GM23338 (cell line): ENCODE measurements around the gene HLA-DPB1. TPM values are rescaled to one million over a fixed set of nuclear protein-coding genes. Genes with fewer than 3 reads are reported as not detected.
"Not testable (repeated sequence)": the region's sequence is repeated elsewhere in the genome, so short reads cannot be mapped to it uniquely, and the experiment has no call there.

ENCODE experiments used
- ATAC-seq: fragments of 200-7000 bp; cut with Tn5 transposase; 3 replicates; pipeline ENCODE4 v1.9.1; 2020
- DNase-seq: peaks from one replicate; pipeline ENCODE4 v3.0.0-alpha.2; 2015; ENCODE audit warnings: low spot score
- H2AFZ ChIP-seq: fragments of 200-600 bp; sonication (generic); 2 replicates; pipeline ENCODE4 v1.8.0; 2016; ENCODE audit warnings: antibody characterized with exemption, mild to moderate bottlenecking, moderate library complexity
- H3F3A ChIP-seq: fragments of 200-600 bp; sonication (generic); replicated peaks from 2 replicates; pipeline ENCODE4 v1.8.0; 2017; ENCODE audit warnings: antibody characterized with exemption, mixed run types, low read depth
- H3K27ac ChIP-seq: fragments of 200-600 bp; sonication (generic); 2 replicates; pipeline ENCODE4 v1.6.1; 2016; ENCODE audit warnings: low read depth
- H3K27me3 ChIP-seq: fragments of 200-600 bp; sonication (generic); 2 replicates; pipeline ENCODE4 v1.8.0; 2016; ENCODE audit warnings: mild to moderate bottlenecking, mixed run types, moderate library complexity; ENCODE audit not compliant: insufficient read depth
- H3K36me3 ChIP-seq: fragments of 200-600 bp; sonication (generic); 2 replicates; pipeline ENCODE4 v1.8.0; 2016; ENCODE audit warnings: mild to moderate bottlenecking; ENCODE audit not compliant: insufficient read depth
- H3K4me1 ChIP-seq: fragments of 200-600 bp; sonication (generic); 2 replicates; pipeline ENCODE4 v1.8.0; 2016; ENCODE audit warnings: mild to moderate bottlenecking, moderate library complexity; ENCODE audit not compliant: insufficient read depth
- H3K4me2 ChIP-seq: fragments of 200-600 bp; sonication (generic); 2 replicates; pipeline ENCODE4 v1.7.1; 2017; ENCODE audit warnings: mixed run types
- H3K4me3 ChIP-seq: fragments of 200-600 bp; sonication (generic); 2 replicates; pipeline ENCODE4 v1.6.1; 2016; ENCODE audit warnings: mixed run types
- H3K79me2 ChIP-seq: fragments of 200-600 bp; sonication (generic); replicated peaks from 2 replicates; pipeline ENCODE4 v1.8.0; 2017; ENCODE audit warnings: mild to moderate bottlenecking; ENCODE audit not compliant: insufficient read depth
- H3K9me2 ChIP-seq: fragments of 200-600 bp; sonication (generic); 2 replicates; pipeline ENCODE4 v1.8.0; 2017; ENCODE audit not compliant: insufficient read depth
- H4K20me1 ChIP-seq: fragments of 200-600 bp; sonication (generic); replicated peaks from 2 replicates; pipeline ENCODE4 v1.8.0; 2017; ENCODE audit warnings: mild to moderate bottlenecking; ENCODE audit not compliant: insufficient read depth
- H3K27ac Mint-ChIP-seq: 2 replicates; pipeline ENCODE4 v1.8.0; 2020; ENCODE audit warnings: inconsistent platforms, mild to moderate bottlenecking, moderate library complexity, mixed read lengths
- H3K27me3 Mint-ChIP-seq: 3 replicates; pipeline ENCODE4 v1.8.0; 2022; ENCODE audit warnings: low read depth, mild to moderate bottlenecking, moderate library complexity, mixed read lengths, inconsistent platforms; ENCODE audit not compliant: insufficient read depth, poor library complexity
- H3K36me3 Mint-ChIP-seq: 3 replicates; pipeline ENCODE4 v1.8.0; 2021; ENCODE audit warnings: low read depth, mild to moderate bottlenecking, inconsistent platforms, moderate library complexity, mixed read lengths
- H3K4me1 Mint-ChIP-seq: 3 replicates; pipeline ENCODE4 v1.8.0; 2020; ENCODE audit warnings: mild to moderate bottlenecking, inconsistent platforms, mixed read lengths
- H3K4me3 Mint-ChIP-seq: 3 replicates; pipeline ENCODE4 v1.8.0; 2021; ENCODE audit warnings: moderate library complexity, mild to moderate bottlenecking, inconsistent platforms, mixed read lengths
- H3K9me3 Mint-ChIP-seq: 3 replicates; pipeline ENCODE4 v1.8.0; 2020; ENCODE audit warnings: moderate library complexity, mild to moderate bottlenecking, inconsistent platforms, mixed read lengths
- EZH2phosphoT487 ChIP-seq: fragments of 200-600 bp; sonication (generic); IDR thresholded peaks from one replicate; pipeline ENCODE4 v1.8.1; 2018; ENCODE audit warnings: antibody characterized with exemption; ENCODE audit not compliant: unreplicated experiment
- JUNB ChIP-seq: IDR thresholded peaks from one replicate; pipeline ENCODE4 v1.6.1; 2016; ENCODE audit warnings: antibody characterized with exemption; ENCODE audit not compliant: unreplicated experiment
- ZNF331 ChIP-seq: fragments of 250-450 bp; sonication (Bioruptor Pico); IDR thresholded peaks from 2 replicates; pipeline ENCODE4 v1.5.0; 2020; ENCODE audit warnings: low read depth, mild to moderate bottlenecking, moderate library complexity
- polyA plus RNA-seq: library from polyadenylated mRNA; unstranded; fragments of >200 nt; fragmentation: Nextera tagmentation; extraction: Ambion mirVana; gene quantifications from 2 replicates; pipeline ENCODE4 v1.2.1, GENCODE V29; 2016
- total RNA-seq: library from RNA; depleted of rRNA; stranded (reverse); fragments of >200 nt; shearing (Covaris generic); gene quantifications from 2 replicates; pipeline ENCODE4 v1.2.3, GENCODE V29; 2014
- TF ChIP-seq, protein P1 (sequence below): fragments of 250-450 bp; sonication (Bioruptor Pico); IDR thresholded peaks from 2 replicates; pipeline ENCODE4 v1.5.0; 2020; ENCODE audit warnings: mild to moderate bottlenecking, moderate library complexity
- TF ChIP-seq, protein P2 (sequence below): IDR thresholded peaks from one replicate; pipeline ENCODE4 v1.6.1; 2018; ENCODE audit warnings: antibody characterized with exemption; ENCODE audit not compliant: unreplicated experiment
- TF ChIP-seq, protein P3 (sequence below): IDR thresholded peaks from 2 replicates; pipeline ENCODE4 v1.6.1; 2016; ENCODE audit warnings: antibody characterized with exemption
- TF ChIP-seq, protein P4 (sequence below), 2 experiments: fragments of 200-600 bp in 1 of 2; sonication (generic) in 1 of 2; conservative IDR thresholded peaks; 2 replicates each; pipeline versions ENCODE4 v1.5.1 to v1.6.1; 2016 to 2017; ENCODE audit warnings: antibody characterized with exemption in 2 of 2, low read depth in 2 of 2, mild to moderate bottlenecking in 2 of 2, moderate library complexity in 1 of 2

Gene HLA-DPB1
- total and polyA plus RNA-seq, 2 experiments from 2014 or later = 22.0 to 37.6 TPM

GRCh38 chr6:33101121-33101737 is 25.4 kb downstream of the HLA-DPB1 start:
- not testable (repeated sequence) for H4K20me1 ChIP-seq, ATAC-seq, H3K79me2 ChIP-seq, H3K27ac Mint-ChIP-seq, H3K27me3 ChIP-seq, H3F3A ChIP-seq, H3K4me3 Mint-ChIP-seq, H3K4me2 ChIP-seq, H3K36me3 ChIP-seq, H3K27ac ChIP-seq, H3K4me1 Mint-ChIP-seq, H3K4me1 ChIP-seq, H3K4me3 ChIP-seq, H2AFZ ChIP-seq, H3K27me3 Mint-ChIP-seq
- H3K9me2 ChIP-seq = peaks cover 15% of the 10 kb centered on the region
- DNase-seq = peak; percentile 34
- peaks cover 25% of the 10 kb centered on the region; the same call in 2 of the 3 replicates for H3K36me3 Mint-ChIP-seq
- H3K9me3 Mint-ChIP-seq = peaks cover 45% of the 10 kb centered on the region

- Mint-ChIP-seq H3K9me3 (peaks cover 45% of the 10 kb centered on the region), H3K36me3 (peaks cover 25% of the 10 kb centered on the region; the same call in 2 of the 3 replicates), H3K4me1 (no peaks in the 10 kb centered on the region; the same call in 2 of the 3 replicates), H3K27me3 (peaks cover 3% of the 10 kb centered on the region), H3K4me3 (no peak overlapping the region; the same call in 2 of the 3 replicates), H3K27ac (no peak overlapping the region)
- Histone ChIP-seq H4K20me1 (no peaks in the 10 kb centered on the region), H3K36me3 (no peaks in the 10 kb centered on the region), H3K4me3 (no peak overlapping the region), H3K9me2 (peaks cover 11% of the 10 kb centered on the region), H3K27me3 (no peaks in the 10 kb centered on the region), H3F3A (no peaks in the 10 kb centered on the region), H3K79me2 (no peaks in the 10 kb centered on the region), H3K27ac (no peak overlapping the region), H3K4me1 (no peaks in the 10 kb centered on the region), H3K4me2 (no peak overlapping the region), H2AFZ (no peak overlapping the region)
- DNase-seq (no peak), ATAC-seq (no peak)
- TF ChIP-seq, protein P1, sequence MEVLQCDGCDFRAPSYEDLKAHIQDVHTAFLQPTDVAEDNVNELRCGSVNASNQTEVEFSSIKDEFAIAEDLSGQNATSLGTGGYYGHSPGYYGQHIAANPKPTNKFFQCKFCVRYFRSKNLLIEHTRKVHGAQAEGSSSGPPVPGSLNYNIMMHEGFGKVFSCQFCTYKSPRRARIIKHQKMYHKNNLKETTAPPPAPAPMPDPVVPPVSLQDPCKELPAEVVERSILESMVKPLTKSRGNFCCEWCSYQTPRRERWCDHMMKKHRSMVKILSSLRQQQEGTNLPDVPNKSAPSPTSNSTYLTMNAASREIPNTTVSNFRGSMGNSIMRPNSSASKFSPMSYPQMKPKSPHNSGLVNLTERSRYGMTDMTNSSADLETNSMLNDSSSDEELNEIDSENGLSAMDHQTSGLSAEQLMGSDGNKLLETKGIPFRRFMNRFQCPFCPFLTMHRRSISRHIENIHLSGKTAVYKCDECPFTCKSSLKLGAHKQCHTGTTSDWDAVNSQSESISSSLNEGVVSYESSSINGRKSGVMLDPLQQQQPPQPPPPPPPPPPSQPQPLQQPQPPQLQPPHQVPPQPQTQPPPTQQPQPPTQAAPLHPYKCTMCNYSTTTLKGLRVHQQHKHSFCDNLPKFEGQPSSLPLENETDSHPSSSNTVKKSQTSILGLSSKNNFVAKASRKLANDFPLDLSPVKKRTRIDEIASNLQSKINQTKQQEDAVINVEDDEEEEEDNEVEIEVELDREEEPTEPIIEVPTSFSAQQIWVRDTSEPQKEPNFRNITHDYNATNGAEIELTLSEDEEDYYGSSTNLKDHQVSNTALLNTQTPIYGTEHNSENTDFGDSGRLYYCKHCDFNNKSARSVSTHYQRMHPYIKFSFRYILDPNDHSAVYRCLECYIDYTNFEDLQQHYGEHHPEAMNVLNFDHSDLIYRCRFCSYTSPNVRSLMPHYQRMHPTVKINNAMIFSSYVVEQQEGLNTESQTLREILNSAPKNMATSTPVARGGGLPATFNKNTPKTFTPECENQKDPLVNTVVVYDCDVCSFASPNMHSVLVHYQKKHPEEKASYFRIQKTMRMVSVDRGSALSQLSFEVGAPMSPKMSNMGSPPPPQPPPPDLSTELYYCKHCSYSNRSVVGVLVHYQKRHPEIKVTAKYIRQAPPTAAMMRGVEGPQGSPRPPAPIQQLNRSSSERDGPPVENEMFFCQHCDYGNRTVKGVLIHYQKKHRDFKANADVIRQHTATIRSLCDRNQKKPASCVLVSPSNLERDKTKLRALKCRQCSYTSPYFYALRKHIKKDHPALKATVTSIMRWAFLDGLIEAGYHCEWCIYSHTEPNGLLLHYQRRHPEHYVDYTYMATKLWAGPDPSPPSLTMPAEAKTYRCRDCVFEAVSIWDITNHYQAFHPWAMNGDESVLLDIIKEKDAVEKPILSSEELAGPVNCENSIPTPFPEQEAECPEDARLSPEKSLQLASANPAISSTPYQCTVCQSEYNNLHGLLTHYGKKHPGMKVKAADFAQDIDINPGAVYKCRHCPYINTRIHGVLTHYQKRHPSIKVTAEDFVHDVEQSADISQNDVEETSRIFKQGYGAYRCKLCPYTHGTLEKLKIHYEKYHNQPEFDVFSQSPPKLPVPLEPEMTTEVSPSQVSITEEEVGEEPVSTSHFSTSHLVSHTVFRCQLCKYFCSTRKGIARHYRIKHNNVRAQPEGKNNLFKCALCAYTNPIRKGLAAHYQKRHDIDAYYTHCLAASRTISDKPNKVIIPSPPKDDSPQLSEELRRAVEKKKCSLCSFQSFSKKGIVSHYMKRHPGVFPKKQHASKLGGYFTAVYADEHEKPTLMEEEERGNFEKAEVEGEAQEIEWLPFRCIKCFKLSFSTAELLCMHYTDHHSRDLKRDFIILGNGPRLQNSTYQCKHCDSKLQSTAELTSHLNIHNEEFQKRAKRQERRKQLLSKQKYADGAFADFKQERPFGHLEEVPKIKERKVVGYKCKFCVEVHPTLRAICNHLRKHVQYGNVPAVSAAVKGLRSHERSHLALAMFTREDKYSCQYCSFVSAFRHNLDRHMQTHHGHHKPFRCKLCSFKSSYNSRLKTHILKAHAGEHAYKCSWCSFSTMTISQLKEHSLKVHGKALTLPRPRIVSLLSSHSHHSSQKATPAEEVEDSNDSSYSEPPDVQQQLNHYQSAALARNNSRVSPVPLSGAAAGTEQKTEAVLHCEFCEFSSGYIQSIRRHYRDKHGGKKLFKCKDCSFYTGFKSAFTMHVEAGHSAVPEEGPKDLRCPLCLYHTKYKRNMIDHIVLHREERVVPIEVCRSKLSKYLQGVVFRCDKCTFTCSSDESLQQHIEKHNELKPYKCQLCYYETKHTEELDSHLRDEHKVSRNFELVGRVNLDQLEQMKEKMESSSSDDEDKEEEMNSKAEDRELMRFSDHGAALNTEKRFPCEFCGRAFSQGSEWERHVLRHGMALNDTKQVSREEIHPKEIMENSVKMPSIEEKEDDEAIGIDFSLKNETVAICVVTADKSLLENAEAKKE (CRISPR knock-in tag) = no peak
- TF ChIP-seq, protein P2, sequence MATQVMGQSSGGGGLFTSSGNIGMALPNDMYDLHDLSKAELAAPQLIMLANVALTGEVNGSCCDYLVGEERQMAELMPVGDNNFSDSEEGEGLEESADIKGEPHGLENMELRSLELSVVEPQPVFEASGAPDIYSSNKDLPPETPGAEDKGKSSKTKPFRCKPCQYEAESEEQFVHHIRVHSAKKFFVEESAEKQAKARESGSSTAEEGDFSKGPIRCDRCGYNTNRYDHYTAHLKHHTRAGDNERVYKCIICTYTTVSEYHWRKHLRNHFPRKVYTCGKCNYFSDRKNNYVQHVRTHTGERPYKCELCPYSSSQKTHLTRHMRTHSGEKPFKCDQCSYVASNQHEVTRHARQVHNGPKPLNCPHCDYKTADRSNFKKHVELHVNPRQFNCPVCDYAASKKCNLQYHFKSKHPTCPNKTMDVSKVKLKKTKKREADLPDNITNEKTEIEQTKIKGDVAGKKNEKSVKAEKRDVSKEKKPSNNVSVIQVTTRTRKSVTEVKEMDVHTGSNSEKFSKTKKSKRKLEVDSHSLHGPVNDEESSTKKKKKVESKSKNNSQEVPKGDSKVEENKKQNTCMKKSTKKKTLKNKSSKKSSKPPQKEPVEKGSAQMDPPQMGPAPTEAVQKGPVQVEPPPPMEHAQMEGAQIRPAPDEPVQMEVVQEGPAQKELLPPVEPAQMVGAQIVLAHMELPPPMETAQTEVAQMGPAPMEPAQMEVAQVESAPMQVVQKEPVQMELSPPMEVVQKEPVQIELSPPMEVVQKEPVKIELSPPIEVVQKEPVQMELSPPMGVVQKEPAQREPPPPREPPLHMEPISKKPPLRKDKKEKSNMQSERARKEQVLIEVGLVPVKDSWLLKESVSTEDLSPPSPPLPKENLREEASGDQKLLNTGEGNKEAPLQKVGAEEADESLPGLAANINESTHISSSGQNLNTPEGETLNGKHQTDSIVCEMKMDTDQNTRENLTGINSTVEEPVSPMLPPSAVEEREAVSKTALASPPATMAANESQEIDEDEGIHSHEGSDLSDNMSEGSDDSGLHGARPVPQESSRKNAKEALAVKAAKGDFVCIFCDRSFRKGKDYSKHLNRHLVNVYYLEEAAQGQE = no peak
- no peak for TF ChIP-seq ZNF331 (CRISPR knock-in tag)
- TF ChIP-seq, protein P3, sequence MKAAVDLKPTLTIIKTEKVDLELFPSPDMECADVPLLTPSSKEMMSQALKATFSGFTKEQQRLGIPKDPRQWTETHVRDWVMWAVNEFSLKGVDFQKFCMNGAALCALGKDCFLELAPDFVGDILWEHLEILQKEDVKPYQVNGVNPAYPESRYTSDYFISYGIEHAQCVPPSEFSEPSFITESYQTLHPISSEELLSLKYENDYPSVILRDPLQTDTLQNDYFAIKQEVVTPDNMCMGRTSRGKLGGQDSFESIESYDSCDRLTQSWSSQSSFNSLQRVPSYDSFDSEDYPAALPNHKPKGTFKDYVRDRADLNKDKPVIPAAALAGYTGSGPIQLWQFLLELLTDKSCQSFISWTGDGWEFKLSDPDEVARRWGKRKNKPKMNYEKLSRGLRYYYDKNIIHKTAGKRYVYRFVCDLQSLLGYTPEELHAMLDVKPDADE = no peak
- no peak for TF ChIP-seq EZH2phosphoT487
- TF ChIP-seq JUNB = no peak
- TF ChIP-seq, protein P4, sequence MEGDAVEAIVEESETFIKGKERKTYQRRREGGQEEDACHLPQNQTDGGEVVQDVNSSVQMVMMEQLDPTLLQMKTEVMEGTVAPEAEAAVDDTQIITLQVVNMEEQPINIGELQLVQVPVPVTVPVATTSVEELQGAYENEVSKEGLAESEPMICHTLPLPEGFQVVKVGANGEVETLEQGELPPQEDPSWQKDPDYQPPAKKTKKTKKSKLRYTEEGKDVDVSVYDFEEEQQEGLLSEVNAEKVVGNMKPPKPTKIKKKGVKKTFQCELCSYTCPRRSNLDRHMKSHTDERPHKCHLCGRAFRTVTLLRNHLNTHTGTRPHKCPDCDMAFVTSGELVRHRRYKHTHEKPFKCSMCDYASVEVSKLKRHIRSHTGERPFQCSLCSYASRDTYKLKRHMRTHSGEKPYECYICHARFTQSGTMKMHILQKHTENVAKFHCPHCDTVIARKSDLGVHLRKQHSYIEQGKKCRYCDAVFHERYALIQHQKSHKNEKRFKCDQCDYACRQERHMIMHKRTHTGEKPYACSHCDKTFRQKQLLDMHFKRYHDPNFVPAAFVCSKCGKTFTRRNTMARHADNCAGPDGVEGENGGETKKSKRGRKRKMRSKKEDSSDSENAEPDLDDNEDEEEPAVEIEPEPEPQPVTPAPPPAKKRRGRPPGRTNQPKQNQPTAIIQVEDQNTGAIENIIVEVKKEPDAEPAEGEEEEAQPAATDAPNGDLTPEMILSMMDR (conservative IDR thresholded peaks at IDR 0.05; ENCODE audit: low read depth in 2 of 2) = no peak
These were observed 28.0 kb downstream of the HLA-DPB1 start for GRCh38 chr6:33103776-33104175.
